ENCODE measurements around the gene WDR76.

GRCh38 chr15:43898891-43899290 is 72.1 kb downstream of the WDR76 start:
- TF ChIP-seq CTCF (IDR thresholded peaks at IDR 0.05) (no peak), POLR2A (IDR thresholded peaks at IDR 0.05) (no peak)
